Measurements from ENCODE around the gene TMCC1.
"Not testable (repeated sequence)": the region's sequence is repeated elsewhere in the genome, so short reads cannot be mapped to it uniquely, and the experiment has no call there.

The TMCC1 gene

DNA sequence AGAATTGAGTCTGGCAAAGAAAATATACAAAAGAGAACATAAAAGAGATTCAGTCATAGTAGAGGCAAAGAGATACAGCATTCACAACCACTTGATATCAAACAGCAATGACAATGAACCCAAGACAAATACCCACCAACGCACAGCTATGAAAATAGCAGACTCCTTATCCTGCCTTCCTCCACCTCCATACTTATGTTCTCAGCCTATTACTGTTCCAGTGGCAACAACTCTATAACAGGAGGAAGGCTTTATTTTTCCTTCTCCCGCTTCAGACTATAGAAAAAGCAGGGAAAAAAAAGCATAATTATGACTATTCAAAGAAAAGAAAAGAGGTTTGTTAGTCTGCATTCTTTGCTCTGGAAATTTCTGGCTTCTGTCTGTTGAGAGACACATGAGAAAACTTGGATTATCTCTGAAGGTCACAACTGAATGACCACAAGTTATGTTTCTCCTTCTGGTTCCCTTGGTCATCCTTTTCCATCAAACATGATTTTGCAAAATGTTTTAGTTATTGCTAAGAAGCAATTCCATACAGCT is 205.9 kb downstream of the TMCC1 start:
- DNase-seq (ENCODE audit: low read depth, low spot score): no peak

DNA sequence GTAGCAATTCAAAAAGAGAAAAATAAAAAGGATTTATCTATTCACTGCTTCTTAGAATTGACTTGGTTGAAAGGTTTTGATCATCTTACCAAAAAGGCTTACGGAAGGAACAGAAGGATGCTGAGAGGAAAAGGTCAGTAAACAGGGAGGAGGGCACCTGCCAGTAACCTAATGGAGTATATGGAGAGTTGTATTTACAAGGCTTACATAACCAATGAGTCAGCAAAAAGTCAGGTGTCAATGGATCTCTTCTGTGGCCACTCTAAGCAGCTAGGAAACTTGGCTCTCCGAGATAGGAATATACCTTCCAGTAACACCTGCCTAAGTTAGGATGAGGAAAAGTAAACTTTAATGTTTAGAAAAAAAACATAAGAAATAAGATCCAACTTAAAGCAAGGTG is 206.6 kb downstream of the TMCC1 start:
- no peak for DNase-seq (ENCODE audit: low read depth, low spot score)

DNA sequence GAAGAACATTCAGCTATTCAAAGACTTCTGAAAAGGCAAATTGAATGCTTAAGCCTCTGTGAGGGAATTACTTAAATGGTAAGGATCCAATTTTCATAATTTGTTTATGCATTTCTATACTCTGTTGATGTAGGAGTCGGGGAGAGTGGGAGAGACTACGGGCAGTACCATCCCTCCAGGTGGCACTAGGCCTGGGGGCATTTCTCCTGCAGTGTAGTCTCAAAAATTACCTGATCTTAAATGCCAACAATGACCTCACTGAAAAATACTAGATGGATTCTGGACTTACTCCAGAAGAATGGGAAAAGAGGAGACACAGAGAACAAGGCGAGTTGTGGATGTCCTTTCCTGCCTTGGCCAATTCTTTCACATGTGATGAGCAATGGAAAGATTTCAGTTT is 209.2 kb downstream of the TMCC1 start:
- no peak for DNase-seq (ENCODE audit: low read depth, low spot score)

DNA sequence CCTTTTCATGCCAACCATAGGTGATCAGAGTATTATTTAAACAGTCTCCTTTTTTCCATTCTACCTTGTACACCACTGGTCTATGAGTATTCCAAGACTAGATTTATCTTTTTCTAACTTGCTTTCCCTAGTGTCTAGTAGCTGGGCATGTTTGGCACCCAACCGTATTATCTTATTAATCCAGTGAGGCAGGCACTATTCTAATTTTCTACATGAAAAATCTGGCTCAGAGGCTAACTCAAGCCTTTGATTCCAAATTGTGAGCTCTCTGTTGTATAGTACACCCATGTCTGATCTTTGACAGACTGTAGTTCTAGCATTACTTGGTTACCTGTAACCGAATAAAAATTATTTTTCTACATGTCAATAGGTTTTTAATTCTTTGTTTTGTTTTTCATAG is 210.3 kb downstream of the TMCC1 start:
- DNase-seq (ENCODE audit: low read depth, low spot score): no peak

DNA sequence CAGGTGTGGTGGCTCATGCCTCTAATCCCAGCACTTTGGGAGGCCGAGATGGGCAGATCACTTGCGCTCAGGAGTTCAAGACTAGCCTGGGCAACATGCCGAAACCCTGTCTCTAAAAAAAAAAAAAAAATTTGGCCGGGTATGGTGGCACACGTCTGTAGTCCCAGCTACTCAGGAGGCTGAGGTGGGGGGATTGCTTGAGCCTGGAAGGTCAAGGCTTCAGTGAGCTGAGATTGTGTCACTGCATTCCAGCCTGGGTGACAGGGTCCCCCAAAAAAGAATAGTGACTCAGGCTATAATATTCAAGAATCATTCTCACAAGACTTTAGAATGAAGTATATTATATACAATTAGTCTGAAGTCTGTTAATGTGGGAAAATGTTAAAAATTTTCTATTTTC is 216.5 kb downstream of the TMCC1 start:
- no peak for DNase-seq (ENCODE audit: low read depth, low spot score)

DNA sequence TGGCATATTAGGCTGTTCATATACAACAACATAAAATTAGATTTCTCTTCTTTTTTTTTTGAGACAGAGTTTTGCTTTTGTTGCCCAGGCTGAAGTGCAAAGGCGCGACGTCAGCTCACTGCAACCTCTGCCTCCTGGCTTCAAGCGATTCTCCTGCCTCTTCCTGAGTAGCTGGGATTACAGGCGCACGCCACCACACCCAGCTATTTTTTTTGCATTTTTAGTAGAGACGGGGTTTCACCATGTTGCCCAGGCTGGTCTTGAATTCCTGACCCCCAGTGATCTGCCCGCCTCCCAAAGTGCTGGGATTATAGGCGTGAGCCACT is 218.8 kb downstream of the TMCC1 start:
- DNase-seq (ENCODE audit: low read depth, low spot score): not testable (repeated sequence)

DNA sequence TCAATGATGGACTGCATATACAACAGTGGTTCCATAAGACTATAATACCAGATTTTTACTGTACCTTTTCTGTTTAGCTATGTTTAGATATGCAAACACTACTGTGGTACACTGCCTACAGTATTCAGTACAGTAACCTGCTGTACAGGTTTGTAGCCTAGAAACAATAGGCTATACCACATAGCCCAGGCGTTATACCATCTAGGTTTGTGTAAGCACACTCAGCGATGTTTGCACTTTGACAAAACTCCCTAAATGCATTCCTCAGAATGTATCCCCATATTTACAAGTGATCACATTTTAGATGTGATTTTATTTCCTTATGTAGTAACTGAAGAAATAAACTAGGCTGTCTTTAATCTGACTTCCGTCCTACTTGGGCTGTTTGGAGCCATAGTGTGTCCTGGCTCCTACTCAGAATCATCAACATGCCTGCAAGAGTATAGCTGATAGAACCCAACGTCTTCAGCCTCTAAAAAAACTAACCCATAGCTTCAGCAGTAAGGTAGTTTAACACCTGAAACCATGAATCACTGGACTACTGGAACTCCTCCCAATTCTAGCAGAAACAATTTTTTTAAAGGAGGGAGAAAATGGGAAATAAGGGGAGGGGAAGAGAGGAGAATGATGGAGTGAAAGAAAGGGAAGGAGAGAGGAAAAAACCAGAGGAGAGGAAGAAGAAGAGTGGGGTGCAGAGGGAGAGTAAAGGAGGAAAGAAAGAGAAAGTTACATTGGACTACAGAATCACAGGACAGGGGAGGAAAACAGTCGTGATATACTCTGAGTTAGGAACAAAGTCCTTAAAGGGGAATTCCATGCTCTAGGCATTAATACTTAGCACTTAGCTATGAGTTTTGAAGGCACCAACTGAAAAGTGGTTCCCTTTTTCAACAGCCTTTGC is 219.4 kb downstream of the TMCC1 start:
- no peak for DNase-seq (ENCODE audit: low read depth, low spot score)

DNA sequence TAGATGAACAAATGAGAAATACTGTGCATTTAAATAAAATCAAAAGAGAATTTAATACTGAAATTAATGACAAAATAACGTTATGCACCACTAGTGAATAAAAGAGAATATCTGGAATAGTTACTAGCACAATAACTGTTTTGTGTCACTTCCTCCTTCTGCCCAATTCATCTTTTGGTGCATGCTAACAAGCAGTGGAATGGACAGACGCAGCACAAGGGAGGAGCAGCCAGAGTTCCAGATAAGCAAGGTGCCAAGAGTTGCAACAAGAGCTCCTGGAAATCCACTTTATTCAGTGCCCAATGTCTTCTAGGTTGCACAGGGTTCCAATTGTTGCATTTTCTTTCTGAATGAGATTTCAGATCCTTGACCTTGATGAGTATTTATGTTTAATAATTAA is 220.5 kb downstream of the TMCC1 start:
- DNase-seq (ENCODE audit: low read depth, low spot score): no peak

DNA sequence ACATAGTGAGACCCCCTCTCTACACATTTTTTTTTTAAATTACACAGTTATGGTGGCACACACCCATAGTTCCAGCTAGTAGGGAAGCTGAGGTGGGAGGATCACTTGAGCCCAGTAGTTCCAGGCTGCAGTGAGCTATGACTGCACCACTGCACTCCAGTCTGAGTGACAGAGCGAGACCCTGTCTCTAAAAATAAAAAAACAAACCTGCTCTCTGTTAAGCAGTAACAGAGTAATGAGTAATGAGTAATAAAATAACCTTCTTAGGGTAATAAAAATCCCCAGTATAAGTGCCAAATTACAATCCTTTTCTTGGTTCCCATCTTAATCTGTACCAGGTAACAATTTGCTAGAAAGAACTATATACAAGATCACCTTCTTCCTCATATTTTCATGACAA is 221.1 kb downstream of the TMCC1 start:
- DNase-seq (ENCODE audit: low read depth, low spot score): no peak

DNA sequence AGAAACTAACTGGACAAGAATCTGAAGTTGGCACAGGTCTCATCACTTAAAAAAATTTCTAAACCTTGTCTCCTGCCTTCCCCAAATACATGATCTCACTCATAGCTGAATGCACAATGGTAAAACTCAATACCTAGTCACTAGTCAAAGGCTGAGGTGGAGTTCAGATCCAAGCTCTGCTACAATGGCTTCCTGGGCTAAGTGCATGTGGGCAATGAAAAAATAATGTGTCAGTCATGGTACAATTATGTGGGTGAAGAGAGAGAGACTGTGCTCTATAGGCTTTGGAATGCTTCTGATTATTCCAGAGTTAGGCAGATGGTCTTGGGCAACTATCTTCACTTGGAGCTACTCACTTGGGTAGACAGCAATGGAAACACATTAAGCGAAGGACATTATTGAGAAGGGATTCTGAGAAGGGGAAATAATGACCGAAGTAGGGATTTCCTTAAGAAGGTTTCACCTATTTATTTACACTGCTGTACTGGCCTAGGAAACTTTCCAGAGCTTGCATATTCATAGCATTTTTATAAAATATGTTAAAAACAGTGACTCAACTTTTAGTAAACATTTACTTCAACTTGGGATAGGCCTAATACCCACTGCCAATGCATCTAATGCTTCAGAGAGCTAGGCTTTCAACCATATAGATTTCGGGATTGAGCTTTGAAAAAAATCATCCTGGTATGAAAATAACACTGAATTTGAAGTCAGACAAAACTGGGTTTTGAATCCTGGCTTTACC is 228.3 kb downstream of the TMCC1 start:
- no peak for DNase-seq (ENCODE audit: low read depth, low spot score)

DNA sequence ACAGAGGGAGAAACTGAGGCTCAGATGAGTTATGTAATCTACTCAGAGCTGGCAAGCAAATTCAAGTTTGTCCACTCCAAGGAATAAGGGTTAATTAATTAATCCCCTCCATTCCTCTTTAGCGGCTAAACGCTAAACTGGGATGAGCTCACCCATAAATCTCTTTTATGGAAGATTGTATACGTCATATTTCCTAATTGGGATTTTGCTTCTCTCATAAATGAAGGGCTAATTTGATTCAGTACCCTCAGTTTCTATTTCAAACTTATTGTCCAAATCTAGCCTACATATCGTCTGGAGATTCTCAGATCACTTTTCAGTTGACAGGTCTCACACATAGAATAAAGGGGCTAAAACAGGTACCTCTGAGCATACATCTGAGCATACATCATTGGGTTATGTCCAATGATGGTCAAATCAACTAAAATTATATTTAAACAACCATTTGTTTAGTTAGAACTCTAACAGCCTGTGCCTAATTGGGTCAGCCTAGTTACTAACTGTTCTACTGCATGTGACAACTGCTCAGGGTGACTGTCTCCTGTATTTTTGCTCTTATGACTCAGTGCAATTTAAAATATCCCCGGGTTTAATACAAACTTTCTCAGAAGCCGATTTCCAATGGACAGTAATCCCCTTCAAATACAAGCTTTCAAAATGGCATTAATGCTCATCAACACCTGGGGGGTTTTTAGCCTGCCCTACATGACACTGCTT is 229.4 kb downstream of the TMCC1 start:
- no peak for DNase-seq (ENCODE audit: low read depth, low spot score)

DNA sequence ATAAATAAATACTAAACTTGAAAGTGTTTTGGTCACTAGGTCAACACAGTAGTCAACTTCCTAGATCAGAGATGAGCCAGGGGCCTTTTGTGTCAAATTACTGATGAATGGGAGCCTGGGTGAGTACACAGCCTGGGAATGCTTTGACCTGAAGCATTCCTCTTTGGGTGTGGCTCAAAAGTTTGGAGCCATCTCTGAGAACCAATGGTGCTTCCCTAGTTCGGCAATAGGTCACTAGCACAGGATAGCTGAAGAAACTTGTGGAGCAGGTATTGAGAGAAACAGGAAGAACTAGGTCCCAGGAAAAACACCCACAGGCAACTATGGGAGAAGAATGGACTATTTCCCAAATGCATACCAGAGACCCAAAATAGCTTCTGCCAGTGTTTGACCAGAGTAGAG is 230.5 kb downstream of the TMCC1 start:
- DNase-seq (ENCODE audit: low read depth, low spot score): no peak

DNA sequence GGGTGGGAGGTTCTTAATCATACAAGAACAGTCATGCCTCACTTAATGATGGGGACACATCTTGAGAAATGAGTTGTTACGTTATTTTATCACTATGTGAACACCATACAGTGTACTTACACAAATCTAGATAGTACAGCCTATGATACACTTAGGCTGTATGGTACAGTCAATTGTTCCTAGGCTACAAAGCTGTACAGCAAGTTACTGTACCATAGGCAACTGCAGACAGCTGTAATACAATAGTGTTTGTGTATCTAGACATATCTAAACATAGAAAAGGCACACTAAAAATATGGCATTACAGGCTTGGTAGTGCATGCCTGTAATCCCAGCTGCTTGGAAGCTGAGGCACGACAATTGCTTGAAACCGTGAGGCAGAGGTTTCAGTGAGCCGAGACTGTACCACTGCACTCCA is 231.3 kb downstream of the TMCC1 start:
- no peak for DNase-seq (ENCODE audit: low read depth, low spot score)

DNA sequence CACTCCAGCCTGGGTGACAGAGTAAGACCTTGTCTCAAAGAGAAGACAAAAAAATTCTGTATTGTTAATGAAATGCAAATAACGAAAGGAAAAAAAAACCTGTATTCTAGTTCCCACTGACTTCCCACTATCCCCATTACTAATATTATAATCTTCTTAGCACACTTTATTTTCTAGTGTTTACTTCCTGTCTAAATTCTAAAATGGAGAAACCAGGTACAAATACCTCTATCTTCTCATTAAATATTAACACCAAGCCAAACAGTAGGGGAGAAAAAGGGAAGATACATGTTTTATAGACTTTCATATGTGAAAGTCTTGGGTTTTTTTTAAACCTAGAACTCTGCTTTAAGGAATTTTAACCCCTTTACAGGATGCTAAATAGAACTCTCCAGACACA is 231.7 kb downstream of the TMCC1 start:
- DNase-seq (ENCODE audit: low read depth, low spot score): no peak

DNA sequence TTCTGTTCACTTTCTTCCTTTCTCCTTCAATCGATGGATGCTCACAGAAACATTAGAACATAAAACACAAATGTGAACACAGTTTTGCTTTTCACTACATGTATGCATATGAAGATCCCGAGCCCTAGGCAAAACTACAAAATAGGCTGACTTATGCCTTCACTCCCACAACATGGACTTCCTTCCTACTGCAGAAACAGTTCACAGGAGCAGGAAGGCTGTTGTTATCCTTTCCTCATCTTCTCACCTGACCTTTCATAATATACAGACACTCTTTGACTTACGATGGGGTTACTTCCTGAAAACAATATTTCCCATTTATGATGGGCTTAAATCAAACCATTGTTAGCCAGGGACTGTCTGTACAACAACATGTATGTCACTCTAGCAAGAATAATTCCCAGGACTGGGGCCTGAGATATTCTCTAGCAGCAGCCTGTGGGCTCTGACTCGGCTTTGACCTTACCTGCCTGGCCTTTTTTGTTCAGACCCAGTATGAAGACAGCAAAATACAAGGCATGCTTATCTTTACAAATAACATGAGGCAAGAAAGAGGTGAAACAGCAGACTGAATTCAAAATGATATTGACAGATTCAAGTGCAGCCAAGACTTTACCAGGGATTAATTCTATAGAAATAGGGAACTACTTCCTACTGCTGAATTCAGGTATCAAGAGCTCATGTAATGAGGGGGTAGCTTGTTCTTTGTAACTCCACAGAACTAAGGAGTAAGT is 235.2 kb downstream of the TMCC1 start:
- DNase-seq (ENCODE audit: low read depth, low spot score): no peak

DNA sequence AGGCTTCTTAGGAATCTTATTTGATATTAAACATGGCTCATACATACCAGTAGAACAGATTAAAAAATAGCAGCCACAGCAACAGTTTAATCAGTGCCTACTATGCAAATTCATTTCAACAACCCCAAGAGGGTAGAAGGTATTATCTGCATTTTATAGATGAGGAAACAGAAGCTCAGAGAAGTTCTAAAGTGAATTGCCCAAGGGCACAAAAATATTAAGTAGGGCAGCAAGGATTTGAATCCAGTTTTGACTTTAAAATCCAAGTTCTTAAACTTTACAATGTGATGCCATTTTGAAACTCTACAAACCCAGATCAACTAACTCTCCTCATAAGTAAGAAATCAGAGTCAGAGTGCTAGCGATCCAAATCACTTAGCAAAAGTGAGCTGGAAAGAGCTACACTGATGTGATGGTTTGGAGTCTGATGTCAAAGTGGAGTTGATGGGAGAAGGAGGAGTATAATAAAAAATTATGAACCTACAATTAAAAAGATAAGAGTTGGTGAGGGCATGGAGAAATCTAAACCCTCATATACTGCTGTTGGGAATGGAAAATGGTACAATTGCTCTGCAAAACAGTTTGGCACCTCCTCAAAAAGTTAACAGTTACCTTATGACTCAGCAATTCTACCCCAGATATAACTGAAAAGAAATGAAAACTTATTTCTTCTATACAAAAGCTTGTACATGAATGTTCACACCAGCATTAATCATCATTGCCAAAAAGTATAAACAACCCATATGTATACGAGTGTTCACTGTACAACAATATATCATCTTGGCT is 236.1 kb downstream of the TMCC1 start:
- no peak for DNase-seq (ENCODE audit: low read depth, low spot score)

DNA sequence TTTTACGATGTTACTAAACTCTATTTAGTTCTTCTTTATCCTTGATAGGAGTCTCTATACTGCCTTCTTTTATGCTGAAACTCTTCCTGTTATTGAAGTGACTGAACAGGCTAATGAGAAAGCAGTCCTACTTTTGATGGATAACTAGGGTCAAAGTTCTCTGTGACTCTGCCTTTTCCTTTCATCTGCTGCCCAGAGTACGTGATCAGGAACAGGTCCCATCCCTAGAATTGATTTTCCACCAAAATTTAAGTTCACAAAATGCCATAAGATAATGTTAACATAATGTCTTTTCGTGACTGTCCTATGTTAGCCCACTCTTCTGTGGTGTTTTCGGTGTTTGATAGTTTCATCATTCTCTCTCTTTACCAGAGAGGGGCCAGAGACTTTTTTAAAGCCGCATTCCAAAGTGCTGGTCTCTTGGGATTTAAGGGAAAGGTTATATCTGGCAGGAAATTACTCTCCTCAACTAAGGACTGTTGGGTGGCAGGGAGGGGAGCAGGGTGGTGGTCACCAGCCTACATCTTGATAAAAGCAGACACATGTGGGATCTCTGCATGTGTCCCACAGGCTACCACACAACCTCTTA is 236.8 kb downstream of the TMCC1 start:
- DNase-seq (ENCODE audit: low read depth, low spot score): no peak

DNA sequence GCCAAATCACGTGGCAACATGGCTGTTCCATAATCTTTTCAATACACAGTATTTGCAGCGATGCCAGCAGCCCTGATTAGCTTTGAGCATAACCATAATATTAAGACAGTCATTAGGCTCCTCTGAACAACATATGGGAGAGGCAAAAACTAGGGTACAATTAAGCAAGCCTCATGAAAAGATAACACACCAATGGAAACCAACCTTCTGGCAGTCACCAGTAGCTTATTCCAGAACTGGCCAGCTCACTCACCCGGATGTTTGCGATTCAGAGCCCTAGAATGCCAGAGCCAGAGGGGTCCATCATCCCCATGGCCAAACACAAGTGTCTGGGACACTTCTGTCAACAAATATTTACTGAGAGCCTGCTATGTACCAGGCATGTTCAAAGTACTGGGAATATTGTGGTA is 238.2 kb downstream of the TMCC1 start:
- no peak for DNase-seq (ENCODE audit: low read depth, low spot score)

DNA sequence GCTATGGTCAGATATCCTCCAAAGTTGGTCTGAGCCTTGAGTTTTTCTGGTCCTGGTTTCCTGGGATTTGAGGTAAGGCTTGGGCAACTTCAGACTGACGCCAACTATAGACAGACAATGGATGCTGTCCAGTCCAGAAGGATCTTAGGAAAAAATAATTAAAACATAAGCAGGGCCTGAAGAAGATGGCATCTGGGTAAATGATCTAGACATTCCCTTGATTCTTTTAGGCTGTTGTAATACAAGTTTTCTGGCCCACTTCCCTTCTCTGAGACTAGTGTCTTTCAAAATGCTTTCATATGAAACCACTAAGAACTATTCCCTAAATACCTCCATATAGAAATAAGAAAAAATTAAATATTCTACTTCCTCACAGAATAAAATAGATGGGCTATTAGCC is 239.4 kb downstream of the TMCC1 start:
- DNase-seq (ENCODE audit: low read depth, low spot score): no peak

DNA sequence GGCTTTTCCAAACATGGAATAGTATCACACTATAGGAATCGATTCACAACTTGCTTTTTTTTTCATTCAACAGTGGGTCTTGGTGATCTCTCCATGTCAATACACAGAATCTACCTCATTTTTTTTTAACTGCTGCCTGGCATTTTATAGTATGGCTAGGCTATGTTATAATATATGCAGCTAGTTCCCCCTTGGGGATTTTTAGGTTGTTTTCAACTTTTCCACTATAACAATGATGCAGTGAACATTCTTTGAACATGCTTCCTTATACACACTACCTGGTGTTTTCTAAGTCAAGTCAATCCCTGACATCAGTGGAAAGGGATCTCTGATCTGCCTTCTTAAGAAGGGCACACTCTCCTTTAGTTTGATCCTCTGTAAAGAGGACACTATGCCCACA is 240.5 kb downstream of the TMCC1 start:
- no peak for DNase-seq (ENCODE audit: low read depth, low spot score)

All from activated naive CD8-positive, alpha-beta T cell treated with anti-CD3 and anti-CD28 coated beads, Interleukin-2, amount 50 U/mL, for 16 hours (primary cell).